ENCODE results near the gene TAF1. TPM values are rescaled to one million over a fixed set of nuclear protein-coding genes. Genes with fewer than 3 reads are reported as not detected.

TAF1 gene
- total and polyA plus RNA-seq, 10 of the 15 experiments (the other 5 are each of a cell fraction or from before 2014, with no cell fraction given), result 4.1 to 24.2 (median 17.2) TPM

DNA sequence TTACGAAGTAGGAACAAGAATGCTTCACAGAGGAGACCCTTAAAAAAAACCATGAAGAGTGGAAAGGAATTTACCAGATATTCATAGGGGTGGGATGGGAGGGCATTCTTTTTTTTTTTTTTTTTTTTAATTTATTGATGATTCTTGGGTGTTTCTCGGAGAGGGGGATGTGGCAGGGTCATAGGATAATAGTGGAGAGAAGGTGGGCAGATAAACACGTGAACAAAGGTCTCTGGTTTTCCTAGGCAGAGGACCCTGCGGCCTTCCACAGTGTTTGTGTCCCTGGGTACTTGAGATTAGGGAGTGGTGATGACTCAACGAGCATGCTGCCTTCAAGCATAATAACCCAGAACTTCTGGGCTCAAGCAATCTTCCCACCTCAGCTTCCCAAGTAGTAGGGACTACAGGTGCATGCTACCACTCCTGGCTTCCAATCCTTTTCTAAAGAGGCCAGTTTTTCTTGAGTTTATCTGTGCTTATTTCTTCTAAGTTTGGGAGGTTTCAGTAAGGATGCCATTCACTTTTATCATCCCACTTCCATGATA, 100.9 kb downstream of the TAF1 start:
- Histone ChIP-seq H3K4me3 (no peak overlapping the region), H3K36me3 (ENCODE audit: control insufficient read depth in 2 of 2, insufficient read depth in 2 of 2, low read length in 1 of 2) (no peaks in the 10 kb centered on the region; a peak in 1 of 4 replicates), H2AFZ (ENCODE audit: control insufficient read depth, low read depth, low read length) (no peak overlapping the region), H3K27ac (ENCODE audit: control insufficient read depth, insufficient read depth) (no peak overlapping the region), H3K4me2 (ENCODE audit: control insufficient read depth, insufficient read depth) (no peak overlapping the region), H3K79me2 (ENCODE audit: control insufficient read depth, insufficient read depth, low read length) (no peaks in the 10 kb centered on the region), H4K20me1 (ENCODE audit: control insufficient read depth, insufficient read depth) (no peaks in the 10 kb centered on the region), H3K9me3 (replicated peaks; ENCODE audit: control insufficient read depth, insufficient read depth, low read length) (no peaks in the 10 kb centered on the region), H3K4me1 (ENCODE audit: control insufficient read depth, insufficient read depth, low read length) (no peaks in the 10 kb centered on the region), H3K27me3 (replicated peaks in 1 of 2; ENCODE audit: control insufficient read depth in 2 of 2, insufficient read depth in 2 of 2, low read length in 1 of 2) (no peaks in the 10 kb centered on the region), H3K9ac (ENCODE audit: control insufficient read depth, insufficient read depth, low read length) (no peak overlapping the region)
- ChIA-PET POLR2A (interaction anchor here (0.6 kb wide), 1 partner anchor 105 kb away, joined by 3 read pairs; no protein-coding TSS in a partner anchor), RAD21 (ENCODE audit: unreplicated experiment) (no interaction called here), CTCF (no interaction called here), SMC1A (ENCODE audit: uncharacterized antibody, unreplicated experiment) (interaction anchor here (0.6 kb wide), 1 partner anchor 76 kb away, joined by 4 read pairs; no protein-coding TSS in a partner anchor)
- intact Hi-C loops (cut with micrococcal nuclease; ENCODE audit: unreplicated experiment) (no loop called here), in situ Hi-C loops (cut with MboI) (loop anchor here (5.0 to 25.0 kb wide), 2 partner anchors 50 to 395 kb away; no protein-coding TSS in a partner anchor)
- no peak for TF ChIP-seq IRF4 (IDR thresholded peaks at IDR 0.05; ENCODE audit: low read depth, low read length)
- no peak for TF ChIP-seq PML (IDR thresholded peaks at IDR 0.05; ENCODE audit: low read length)
- TF ChIP-seq NRF1 (conservative IDR thresholded peaks at IDR 0.05; ENCODE audit: low read depth, low read length), result no peak
- TF ChIP-seq, protein P1, sequence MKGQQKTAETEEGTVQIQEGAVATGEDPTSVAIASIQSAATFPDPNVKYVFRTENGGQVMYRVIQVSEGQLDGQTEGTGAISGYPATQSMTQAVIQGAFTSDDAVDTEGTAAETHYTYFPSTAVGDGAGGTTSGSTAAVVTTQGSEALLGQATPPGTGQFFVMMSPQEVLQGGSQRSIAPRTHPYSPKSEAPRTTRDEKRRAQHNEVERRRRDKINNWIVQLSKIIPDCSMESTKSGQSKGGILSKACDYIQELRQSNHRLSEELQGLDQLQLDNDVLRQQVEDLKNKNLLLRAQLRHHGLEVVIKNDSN (IDR thresholded peaks at IDR 0.05; ENCODE audit: borderline replicate concordance, extremely low read length, insufficient read depth, low read depth, low read length), result no peak
- TF ChIP-seq, protein P2, sequence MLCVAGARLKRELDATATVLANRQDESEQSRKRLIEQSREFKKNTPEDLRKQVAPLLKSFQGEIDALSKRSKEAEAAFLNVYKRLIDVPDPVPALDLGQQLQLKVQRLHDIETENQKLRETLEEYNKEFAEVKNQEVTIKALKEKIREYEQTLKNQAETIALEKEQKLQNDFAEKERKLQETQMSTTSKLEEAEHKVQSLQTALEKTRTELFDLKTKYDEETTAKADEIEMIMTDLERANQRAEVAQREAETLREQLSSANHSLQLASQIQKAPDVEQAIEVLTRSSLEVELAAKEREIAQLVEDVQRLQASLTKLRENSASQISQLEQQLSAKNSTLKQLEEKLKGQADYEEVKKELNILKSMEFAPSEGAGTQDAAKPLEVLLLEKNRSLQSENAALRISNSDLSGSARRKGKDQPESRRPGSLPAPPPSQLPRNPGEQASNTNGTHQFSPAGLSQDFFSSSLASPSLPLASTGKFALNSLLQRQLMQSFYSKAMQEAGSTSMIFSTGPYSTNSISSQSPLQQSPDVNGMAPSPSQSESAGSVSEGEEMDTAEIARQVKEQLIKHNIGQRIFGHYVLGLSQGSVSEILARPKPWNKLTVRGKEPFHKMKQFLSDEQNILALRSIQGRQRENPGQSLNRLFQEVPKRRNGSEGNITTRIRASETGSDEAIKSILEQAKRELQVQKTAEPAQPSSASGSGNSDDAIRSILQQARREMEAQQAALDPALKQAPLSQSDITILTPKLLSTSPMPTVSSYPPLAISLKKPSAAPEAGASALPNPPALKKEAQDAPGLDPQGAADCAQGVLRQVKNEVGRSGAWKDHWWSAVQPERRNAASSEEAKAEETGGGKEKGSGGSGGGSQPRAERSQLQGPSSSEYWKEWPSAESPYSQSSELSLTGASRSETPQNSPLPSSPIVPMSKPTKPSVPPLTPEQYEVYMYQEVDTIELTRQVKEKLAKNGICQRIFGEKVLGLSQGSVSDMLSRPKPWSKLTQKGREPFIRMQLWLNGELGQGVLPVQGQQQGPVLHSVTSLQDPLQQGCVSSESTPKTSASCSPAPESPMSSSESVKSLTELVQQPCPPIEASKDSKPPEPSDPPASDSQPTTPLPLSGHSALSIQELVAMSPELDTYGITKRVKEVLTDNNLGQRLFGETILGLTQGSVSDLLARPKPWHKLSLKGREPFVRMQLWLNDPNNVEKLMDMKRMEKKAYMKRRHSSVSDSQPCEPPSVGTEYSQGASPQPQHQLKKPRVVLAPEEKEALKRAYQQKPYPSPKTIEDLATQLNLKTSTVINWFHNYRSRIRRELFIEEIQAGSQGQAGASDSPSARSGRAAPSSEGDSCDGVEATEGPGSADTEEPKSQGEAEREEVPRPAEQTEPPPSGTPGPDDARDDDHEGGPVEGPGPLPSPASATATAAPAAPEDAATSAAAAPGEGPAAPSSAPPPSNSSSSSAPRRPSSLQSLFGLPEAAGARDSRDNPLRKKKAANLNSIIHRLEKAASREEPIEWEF (IDR thresholded peaks at IDR 0.05; ENCODE audit: insufficient replicate concordance, low read depth, low read length), result no peak
- TF ChIP-seq HDGF (IDR thresholded peaks at IDR 0.05), result no peak
- no peak for TF ChIP-seq RB1 (IDR thresholded peaks at IDR 0.05; ENCODE audit: borderline replicate concordance)
- TF ChIP-seq, protein P3, sequence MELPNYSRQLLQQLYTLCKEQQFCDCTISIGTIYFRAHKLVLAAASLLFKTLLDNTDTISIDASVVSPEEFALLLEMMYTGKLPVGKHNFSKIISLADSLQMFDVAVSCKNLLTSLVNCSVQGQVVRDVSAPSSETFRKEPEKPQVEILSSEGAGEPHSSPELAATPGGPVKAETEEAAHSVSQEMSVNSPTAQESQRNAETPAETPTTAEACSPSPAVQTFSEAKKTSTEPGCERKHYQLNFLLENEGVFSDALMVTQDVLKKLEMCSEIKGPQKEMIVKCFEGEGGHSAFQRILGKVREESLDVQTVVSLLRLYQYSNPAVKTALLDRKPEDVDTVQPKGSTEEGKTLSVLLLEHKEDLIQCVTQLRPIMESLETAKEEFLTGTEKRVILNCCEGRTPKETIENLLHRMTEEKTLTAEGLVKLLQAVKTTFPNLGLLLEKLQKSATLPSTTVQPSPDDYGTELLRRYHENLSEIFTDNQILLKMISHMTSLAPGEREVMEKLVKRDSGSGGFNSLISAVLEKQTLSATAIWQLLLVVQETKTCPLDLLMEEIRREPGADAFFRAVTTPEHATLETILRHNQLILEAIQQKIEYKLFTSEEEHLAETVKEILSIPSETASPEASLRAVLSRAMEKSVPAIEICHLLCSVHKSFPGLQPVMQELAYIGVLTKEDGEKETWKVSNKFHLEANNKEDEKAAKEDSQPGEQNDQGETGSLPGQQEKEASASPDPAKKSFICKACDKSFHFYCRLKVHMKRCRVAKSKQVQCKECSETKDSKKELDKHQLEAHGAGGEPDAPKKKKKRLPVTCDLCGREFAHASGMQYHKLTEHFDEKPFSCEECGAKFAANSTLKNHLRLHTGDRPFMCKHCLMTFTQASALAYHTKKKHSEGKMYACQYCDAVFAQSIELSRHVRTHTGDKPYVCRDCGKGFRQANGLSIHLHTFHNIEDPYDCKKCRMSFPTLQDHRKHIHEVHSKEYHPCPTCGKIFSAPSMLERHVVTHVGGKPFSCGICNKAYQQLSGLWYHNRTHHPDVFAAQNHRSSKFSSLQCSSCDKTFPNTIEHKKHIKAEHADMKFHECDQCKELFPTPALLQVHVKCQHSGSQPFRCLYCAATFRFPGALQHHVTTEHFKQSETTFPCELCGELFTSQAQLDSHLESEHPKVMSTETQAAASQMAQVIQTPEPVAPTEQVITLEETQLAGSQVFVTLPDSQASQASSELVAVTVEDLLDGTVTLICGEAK (IDR thresholded peaks at IDR 0.05; ENCODE audit: borderline replicate concordance), result no peak
- no peak for TF ChIP-seq ZNF274 (IDR thresholded peaks at IDR 0.05; ENCODE audit: insufficient read depth, insufficient read length)
- no TSS peak for BruUV-seq (replicated peaks)
- ATAC-seq (no peak), DNase-seq (ENCODE audit: low read depth, low spot score) (no peak), FAIRE-seq (no peak)
- WGBS (ENCODE audit: insufficient coverage, insufficient replicate concordance, low lambda C conversion rate, missing lambda C conversion rate), result 73% methylated on average over 5 of the region's 5 CpGs

Measured in GM12878 (cell line).